ENCODE measurements around the gene NFKBIB.

Gene NFKBIB

DNA sequence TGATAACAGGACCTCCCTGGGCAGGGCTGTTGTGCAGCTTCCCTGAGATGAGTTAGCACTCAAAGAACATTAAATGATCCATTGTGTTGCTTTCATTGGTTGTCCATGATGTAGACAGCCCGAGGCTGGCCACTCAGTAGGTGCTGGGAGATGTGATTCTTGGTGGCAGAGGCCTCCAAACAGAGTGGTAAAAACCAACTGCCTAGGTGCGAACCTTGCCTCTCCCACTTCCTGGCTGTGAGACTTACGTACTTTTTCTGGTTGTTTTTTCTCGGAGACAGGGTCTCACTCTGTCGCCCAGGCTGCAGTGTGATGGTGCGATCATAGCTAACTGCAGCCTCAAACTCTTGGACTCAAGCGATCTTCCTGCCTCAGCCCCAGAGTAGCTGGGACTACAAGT is 24.6 kb downstream of the NFKBIB start:
- TF ChIP-seq TAF1 (IDR thresholded peaks at IDR 0.05; ENCODE audit: low read depth) (no peak), ZBTB7A (IDR thresholded peaks at IDR 0.05; ENCODE audit: low read depth) (no peak)

DNA sequence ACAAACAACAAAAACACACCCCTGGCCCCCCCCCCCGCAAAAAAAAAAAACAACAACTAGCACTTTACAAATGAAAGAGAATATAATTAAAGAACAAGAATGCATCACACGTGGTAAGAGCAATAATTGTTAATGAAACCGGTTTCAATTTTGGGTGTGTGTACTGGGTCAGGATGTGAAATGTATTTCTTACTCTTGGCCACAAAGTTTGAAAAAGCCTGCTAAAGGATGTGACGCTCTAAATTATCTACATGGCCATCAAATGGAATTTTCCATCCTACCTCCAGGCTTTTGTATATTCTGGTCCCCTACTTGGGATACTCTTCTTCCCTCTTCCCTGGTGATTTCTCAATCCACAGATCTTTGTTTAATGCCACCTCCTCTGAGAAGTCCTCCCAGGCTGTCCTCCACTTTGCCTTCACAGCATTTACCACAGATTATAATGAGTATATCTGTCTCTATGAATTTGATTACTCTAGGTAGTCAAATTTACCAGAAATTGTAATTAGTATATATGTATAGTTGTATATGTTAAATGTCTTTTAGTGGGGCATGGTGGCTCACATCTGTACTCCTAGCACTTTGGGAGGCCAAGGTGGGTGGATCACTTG is 28.7 kb downstream of the NFKBIB start:
- TF ChIP-seq, protein P1, sequence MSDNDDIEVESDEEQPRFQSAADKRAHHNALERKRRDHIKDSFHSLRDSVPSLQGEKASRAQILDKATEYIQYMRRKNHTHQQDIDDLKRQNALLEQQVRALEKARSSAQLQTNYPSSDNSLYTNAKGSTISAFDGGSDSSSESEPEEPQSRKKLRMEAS (IDR thresholded peaks at IDR 0.05) = no peak
- TF ChIP-seq EP300 (IDR thresholded peaks at IDR 0.05; ENCODE audit: borderline replicate concordance) (no peak), CEBPB (IDR thresholded peaks at IDR 0.05) (no peak), RAD21 (IDR thresholded peaks at IDR 0.05; ENCODE audit: low read depth) (no peak), ZBTB7A (IDR thresholded peaks at IDR 0.05; ENCODE audit: low read depth) (no peak), TCF12 (IDR thresholded peaks at IDR 0.05; ENCODE audit: low read depth) (no peak), NFIC (IDR thresholded peaks at IDR 0.05) (no peak), TEAD4 (IDR thresholded peaks at IDR 0.05) (no peak), TAF1 (IDR thresholded peaks at IDR 0.05; ENCODE audit: low read depth) (no peak), YY1 (IDR thresholded peaks at IDR 0.05; ENCODE audit: low read depth) (no peak)
- TF ChIP-seq, protein P2, sequence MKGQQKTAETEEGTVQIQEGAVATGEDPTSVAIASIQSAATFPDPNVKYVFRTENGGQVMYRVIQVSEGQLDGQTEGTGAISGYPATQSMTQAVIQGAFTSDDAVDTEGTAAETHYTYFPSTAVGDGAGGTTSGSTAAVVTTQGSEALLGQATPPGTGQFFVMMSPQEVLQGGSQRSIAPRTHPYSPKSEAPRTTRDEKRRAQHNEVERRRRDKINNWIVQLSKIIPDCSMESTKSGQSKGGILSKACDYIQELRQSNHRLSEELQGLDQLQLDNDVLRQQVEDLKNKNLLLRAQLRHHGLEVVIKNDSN (IDR thresholded peaks at IDR 0.05) = no peak
- TF ChIP-seq, protein P3, sequence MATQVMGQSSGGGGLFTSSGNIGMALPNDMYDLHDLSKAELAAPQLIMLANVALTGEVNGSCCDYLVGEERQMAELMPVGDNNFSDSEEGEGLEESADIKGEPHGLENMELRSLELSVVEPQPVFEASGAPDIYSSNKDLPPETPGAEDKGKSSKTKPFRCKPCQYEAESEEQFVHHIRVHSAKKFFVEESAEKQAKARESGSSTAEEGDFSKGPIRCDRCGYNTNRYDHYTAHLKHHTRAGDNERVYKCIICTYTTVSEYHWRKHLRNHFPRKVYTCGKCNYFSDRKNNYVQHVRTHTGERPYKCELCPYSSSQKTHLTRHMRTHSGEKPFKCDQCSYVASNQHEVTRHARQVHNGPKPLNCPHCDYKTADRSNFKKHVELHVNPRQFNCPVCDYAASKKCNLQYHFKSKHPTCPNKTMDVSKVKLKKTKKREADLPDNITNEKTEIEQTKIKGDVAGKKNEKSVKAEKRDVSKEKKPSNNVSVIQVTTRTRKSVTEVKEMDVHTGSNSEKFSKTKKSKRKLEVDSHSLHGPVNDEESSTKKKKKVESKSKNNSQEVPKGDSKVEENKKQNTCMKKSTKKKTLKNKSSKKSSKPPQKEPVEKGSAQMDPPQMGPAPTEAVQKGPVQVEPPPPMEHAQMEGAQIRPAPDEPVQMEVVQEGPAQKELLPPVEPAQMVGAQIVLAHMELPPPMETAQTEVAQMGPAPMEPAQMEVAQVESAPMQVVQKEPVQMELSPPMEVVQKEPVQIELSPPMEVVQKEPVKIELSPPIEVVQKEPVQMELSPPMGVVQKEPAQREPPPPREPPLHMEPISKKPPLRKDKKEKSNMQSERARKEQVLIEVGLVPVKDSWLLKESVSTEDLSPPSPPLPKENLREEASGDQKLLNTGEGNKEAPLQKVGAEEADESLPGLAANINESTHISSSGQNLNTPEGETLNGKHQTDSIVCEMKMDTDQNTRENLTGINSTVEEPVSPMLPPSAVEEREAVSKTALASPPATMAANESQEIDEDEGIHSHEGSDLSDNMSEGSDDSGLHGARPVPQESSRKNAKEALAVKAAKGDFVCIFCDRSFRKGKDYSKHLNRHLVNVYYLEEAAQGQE (IDR thresholded peaks at IDR 0.05; ENCODE audit: low read depth) = no peak

DNA sequence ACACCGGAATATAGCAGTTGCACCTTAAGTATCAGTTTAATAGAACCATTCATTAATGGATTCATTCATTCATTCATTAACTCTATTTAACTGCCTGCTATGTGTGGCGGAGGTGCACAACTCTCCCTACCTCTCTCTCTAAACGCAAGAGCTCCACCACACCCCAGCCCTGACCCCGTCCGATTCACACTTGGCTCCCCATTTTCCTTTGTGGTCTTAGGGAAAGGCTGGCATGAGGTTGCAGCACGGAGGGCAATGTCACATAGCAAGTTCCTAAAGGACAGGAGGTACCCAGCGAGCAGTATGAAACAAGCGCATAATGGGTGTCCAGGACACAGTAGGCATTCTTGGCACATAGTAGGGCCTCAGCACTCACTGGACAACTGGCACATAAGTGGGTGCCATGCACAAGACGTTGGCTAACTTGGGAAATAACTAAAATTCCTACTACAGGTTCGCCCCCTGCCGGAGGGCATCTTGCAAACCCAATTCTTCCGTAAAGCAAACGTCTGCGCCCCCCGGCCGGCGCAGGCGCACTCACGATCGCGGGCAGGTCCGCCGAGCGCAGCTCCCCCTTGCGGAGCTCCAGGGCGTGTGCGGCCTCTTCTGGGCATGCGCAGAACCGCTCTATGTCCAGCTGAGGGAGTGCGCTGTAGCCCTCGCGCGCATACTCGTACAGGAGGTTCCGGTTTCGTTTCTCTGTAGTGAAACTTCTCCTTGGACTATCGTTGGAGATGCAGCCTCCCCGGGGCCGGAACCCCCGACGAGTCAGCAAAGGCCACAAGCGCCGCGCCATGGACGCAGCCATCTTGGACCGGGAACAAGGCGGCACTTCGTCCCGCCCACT is 30.4 kb downstream of the NFKBIB start, which contains the start of gene SARS2:
Gene SARS2, minus strand, starts transcription at position 835 of the 847 bp plus-strand sequence. Its CDS starts 27 bp downstream, at position 808.
- no peak for TF ChIP-seq EP300 (IDR thresholded peaks at IDR 0.05; ENCODE audit: borderline replicate concordance)
- no peak for TF ChIP-seq NFIC (IDR thresholded peaks at IDR 0.05)
- 0 out of 2 replicates have a peak, but pooled peaks have one; percentile 67 for TF ChIP-seq ZBTB7A (IDR thresholded peaks at IDR 0.05; ENCODE audit: low read depth)
- TF ChIP-seq TEAD4 (IDR thresholded peaks at IDR 0.05) = peak; percentile 79
- TF ChIP-seq RAD21 (IDR thresholded peaks at IDR 0.05; ENCODE audit: low read depth) = peak; percentile 51
- TF ChIP-seq, protein P2 (IDR thresholded peaks at IDR 0.05) = no peak; the same call in 1 of the 2 replicates
- TF ChIP-seq TAF1 (IDR thresholded peaks at IDR 0.05; ENCODE audit: low read depth) = peak; percentile 85
- no peak for TF ChIP-seq FOXM1 (IDR thresholded peaks at IDR 0.05; ENCODE audit: borderline replicate concordance, low read depth)
- TF ChIP-seq CEBPB (IDR thresholded peaks at IDR 0.05) = no peak
- no peak for TF ChIP-seq CREB1 (IDR thresholded peaks at IDR 0.05; ENCODE audit: low read depth)
- peak; percentile 28; the same call in 1 of the 2 replicates for TF ChIP-seq EGR1 (IDR thresholded peaks at IDR 0.05)
- TF ChIP-seq TCF12 (IDR thresholded peaks at IDR 0.05; ENCODE audit: low read depth) = peak; percentile 33; the same call in 1 of the 2 replicates
- peak; percentile 98 for TF ChIP-seq YY1 (IDR thresholded peaks at IDR 0.05; ENCODE audit: low read depth)

DNA sequence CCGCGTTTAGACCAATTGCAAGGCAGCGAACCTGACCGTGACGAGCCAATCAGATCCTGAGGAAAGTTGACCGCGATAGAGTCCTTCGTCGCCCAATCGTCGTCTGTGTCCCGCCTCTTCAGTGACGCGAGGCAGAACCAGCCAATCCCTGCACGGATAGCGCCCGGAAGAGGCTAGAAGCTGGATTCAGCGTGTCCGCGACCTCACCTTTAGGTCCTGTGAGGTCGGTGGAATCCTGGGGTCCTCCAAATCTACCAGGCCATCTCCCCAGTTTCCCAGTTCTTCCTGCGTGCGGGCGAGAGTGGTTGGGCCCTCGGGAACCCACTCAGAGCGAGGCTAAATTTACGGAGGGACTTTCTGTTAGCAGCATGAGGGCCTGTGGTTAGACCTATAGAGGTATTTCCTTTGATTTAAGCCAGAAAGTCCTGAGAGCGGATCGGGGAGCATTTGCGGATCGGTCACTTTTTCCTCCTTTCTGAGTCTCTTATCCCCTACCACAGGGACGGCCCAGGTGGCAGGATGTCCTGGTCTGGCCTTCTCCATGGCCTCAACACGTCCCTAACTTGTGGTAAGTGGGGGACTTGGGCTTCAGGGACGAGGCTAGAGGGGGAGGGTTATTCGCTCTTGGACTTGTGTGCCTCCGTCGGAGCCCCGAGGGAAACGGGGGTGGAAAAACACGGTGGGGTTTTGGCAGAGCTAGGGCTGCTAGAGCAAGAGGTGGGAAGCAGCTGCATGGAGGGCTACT is 31.2 kb downstream of the NFKBIB start, which contains the start of gene MRPS12:
Gene MRPS12, plus strand, starts transcription at position 169 of the 745 bp plus-strand sequence. Its CDS starts 351 bp downstream, at position 520.
- TF ChIP-seq TCF12 (IDR thresholded peaks at IDR 0.05; ENCODE audit: low read depth) (0 out of 2 replicates have a peak, but pooled peaks have one; percentile 13), EP300 (IDR thresholded peaks at IDR 0.05; ENCODE audit: borderline replicate concordance) (no peak), CREB1 (IDR thresholded peaks at IDR 0.05; ENCODE audit: low read depth) (peak; percentile 82), ZBTB7A (IDR thresholded peaks at IDR 0.05; ENCODE audit: low read depth) (no peak)
- TF ChIP-seq, protein P1 (IDR thresholded peaks at IDR 0.05) = peak; percentile 76
- TF ChIP-seq, protein P2 (IDR thresholded peaks at IDR 0.05) = peak; percentile 54; the same call in 1 of the 2 replicates

DNA sequence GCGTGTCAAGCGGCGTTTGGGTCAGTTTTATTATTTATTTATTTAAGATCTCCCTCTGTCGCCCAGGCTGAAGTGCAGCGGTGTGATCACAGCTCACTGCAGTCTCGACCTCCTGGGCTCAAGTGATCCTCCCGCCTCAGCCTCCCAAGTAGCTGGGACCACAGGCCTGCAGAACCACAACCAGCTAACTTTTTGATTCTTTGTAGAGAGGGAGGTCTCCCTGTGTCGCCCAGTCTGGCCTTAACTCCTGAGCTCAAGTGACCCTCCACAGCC is 31.7 kb downstream of the NFKBIB start:
- TF ChIP-seq FOXM1 (IDR thresholded peaks at IDR 0.05; ENCODE audit: borderline replicate concordance, low read depth) = no peak
- TF ChIP-seq ZBTB7A (IDR thresholded peaks at IDR 0.05; ENCODE audit: low read depth) = no peak
- no peak for TF ChIP-seq CEBPB (IDR thresholded peaks at IDR 0.05)
- TF ChIP-seq RAD21 (IDR thresholded peaks at IDR 0.05; ENCODE audit: low read depth) = no peak
- no peak for TF ChIP-seq TEAD4 (IDR thresholded peaks at IDR 0.05)
- TF ChIP-seq TAF1 (IDR thresholded peaks at IDR 0.05; ENCODE audit: low read depth) = no peak
- TF ChIP-seq TCF12 (IDR thresholded peaks at IDR 0.05; ENCODE audit: low read depth) = no peak
- TF ChIP-seq, protein P2 (IDR thresholded peaks at IDR 0.05) = no peak
- TF ChIP-seq NFIC (IDR thresholded peaks at IDR 0.05) = no peak

Measured in Ishikawa (cell line).